GM13977 (cell line): ENCODE results near the gene ORMDL1.

Source experiments
- DNase-seq: peaks from one replicate; pipeline ENCODE4 v3.0.0; 2012; ENCODE audit warnings: low spot score
- in situ Hi-C: fragments of 300-500 bp; cut with MboI; formaldehyde crosslinking; loops from one replicate; pipeline ENCODE4 v1.12.0; 2022; ENCODE audit warnings: low sequenced_read_pairs, low pct_unique_long_range_greater_than_20kb, mixed read lengths, inconsistent platforms; ENCODE audit not compliant: unreplicated experiment
- TF ChIP-seq, protein P1 (sequence below): IDR thresholded peaks from 2 replicates; pipeline ENCODE4 v1.5.1; 2012; ENCODE audit warnings: mild to moderate bottlenecking, control low read depth; ENCODE audit not compliant: insufficient read depth; ENCODE audit errors: extremely low read depth, missing control alignments

The ORMDL1 gene

DNA sequence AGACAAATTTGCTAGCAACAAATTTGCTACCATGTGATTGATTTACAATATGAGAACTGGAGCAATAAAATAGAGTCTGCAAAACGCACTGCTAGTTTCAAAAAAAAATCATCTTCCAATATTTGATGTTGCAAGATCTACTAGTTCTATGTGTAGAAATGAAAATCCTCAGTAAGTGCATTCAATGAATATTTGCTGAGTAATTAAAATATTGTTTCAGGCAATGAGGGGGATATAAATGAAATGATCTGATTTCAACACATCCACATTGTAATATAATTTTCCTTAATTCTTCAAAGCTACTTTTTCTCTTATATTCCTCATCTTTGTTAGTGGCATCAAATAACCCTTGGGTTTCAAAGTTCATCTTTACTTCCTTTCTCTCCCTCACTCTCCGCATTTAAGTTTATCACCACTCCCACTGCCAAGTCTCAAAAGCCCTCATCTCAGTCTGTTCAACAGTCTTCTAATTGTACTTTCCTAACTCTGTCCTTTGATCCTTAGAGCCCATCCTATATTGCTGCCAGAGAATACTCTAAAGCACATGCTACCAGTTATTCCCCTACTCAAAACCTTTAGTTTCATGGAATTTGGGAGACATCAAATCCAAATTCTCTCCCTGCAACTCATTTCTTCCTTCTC, 27.7 kb downstream of the ORMDL1 start:
- DNase-seq: no peak
- in situ Hi-C loops: no loop called here
- TF ChIP-seq, protein P1, sequence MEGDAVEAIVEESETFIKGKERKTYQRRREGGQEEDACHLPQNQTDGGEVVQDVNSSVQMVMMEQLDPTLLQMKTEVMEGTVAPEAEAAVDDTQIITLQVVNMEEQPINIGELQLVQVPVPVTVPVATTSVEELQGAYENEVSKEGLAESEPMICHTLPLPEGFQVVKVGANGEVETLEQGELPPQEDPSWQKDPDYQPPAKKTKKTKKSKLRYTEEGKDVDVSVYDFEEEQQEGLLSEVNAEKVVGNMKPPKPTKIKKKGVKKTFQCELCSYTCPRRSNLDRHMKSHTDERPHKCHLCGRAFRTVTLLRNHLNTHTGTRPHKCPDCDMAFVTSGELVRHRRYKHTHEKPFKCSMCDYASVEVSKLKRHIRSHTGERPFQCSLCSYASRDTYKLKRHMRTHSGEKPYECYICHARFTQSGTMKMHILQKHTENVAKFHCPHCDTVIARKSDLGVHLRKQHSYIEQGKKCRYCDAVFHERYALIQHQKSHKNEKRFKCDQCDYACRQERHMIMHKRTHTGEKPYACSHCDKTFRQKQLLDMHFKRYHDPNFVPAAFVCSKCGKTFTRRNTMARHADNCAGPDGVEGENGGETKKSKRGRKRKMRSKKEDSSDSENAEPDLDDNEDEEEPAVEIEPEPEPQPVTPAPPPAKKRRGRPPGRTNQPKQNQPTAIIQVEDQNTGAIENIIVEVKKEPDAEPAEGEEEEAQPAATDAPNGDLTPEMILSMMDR: no peak

DNA sequence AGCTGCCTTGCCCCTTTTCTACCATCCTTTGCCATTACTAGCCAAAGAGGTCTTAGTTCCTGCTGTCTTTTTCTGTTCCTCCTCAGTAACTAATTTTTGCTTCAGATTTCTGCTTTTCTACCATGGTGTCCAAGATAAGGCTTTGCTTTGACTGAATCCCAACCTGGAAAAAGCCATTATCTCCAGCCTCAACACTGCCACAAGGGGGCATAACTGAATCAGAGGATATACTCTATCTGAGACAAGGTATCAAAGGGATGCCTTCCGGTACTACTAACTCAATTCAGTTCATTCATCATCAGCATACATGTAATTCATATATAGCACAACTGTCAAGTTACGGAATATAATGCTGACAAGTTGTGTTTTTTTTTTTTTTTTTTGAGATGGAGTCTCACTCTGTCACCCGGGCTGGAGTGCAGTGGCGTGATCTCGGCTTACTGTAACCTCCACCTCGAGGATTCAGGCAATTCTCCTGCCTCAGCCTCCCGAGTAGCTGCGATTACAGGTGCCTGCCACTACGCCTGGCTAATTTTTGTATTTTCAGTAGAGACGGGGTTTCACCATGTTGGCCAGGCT, 33.0 kb downstream of the ORMDL1 start:
- DNase-seq: peak; percentile 27
- in situ Hi-C loops: no loop called here

GRCh38 chr2:189729430-189729829, 54.7 kb downstream of the ORMDL1 start:
- no peak for DNase-seq
- in situ Hi-C loops: no loop called here
- TF ChIP-seq, protein P1: no peak

More for the DNA sequence above, 33.0 kb downstream of the ORMDL1 start:
- TF ChIP-seq, protein P1: peak; percentile 64

- DNase-seq: no peak
- TF ChIP-seq, protein P1: no peak
- in situ Hi-C loops: no loop called here
These were observed 57.3 kb downstream of the ORMDL1 start for GRCh38 chr2:189726849-189727248.

GRCh38 chr2:189726271-189726670, 57.9 kb downstream of the ORMDL1 start:
- in situ Hi-C loops: no loop called here
- no peak for DNase-seq
- TF ChIP-seq, protein P1: no peak

DNA sequence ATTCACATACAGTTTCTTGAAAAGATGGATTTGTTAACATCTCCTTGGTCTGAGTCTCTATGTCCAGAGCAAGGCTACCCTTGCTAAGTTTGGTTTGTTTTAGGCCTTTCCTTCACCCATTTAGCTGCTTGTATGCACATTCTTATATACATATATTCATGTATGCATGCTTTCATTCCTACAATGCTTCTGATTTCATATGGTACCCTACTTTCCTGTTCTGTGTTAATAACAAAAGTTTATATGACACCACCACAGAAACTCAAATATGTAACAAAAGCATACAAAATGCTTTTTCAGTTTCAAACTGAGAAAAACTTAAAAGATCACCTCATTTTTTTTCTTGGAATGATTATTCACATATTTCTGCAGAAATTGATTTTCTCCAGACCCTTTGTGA, 60.9 kb downstream of the ORMDL1 start:
- in situ Hi-C loops: no loop called here
- DNase-seq: no peak
- TF ChIP-seq, protein P1: no peak
